Measurements from ENCODE around the gene FAM216B. TPM values are rescaled to one million over a fixed set of nuclear protein-coding genes. Genes with fewer than 3 reads are reported as not detected.

Gene FAM216B
- total RNA-seq, 6 experiments from 2014 or later, result not detected

- TF ChIP-seq CTCF (IDR thresholded peaks at IDR 0.05) (no peak), POLR2A (IDR thresholded peaks at IDR 0.05) (no peak)
- H3K27ac ChIP-seq, result no peak overlapping the region
- no peaks in the 10 kb centered on the region for H3K27me3 ChIP-seq
- no peaks in the 10 kb centered on the region for H3K9me3 ChIP-seq
- no peak for ATAC-seq
- no peaks in the 10 kb centered on the region for H3K36me3 ChIP-seq
- intact Hi-C loops (cut with DNase I), result no loop called here
- no peak for DNase-seq
- WGBS (ENCODE audit: insufficient coverage, low coverage, low lambda C conversion rate, missing lambda C conversion rate), result 51% methylated on average over 2 of the region's 2 CpGs
- no peaks in the 10 kb centered on the region for H3K4me1 ChIP-seq
- no peak overlapping the region for H3K4me3 ChIP-seq
Observed at GRCh38 chr13:42803563-42804204, 22.3 kb downstream of the FAM216B start.

- TF ChIP-seq POLR2A (IDR thresholded peaks at IDR 0.05), result no peak
- TF ChIP-seq CTCF (IDR thresholded peaks at IDR 0.05), result no peak
- no peaks in the 10 kb centered on the region for H3K36me3 ChIP-seq
- no peak for ATAC-seq
- WGBS (ENCODE audit: insufficient coverage, low coverage, low lambda C conversion rate, missing lambda C conversion rate), result 34% methylated on average over 4 of the region's 4 CpGs
- H3K9me3 ChIP-seq, result no peaks in the 10 kb centered on the region
- H3K4me1 ChIP-seq, result no peaks in the 10 kb centered on the region
- DNase-seq, result no peak
- H3K27me3 ChIP-seq, result no peaks in the 10 kb centered on the region
- no peak overlapping the region for H3K4me3 ChIP-seq
- H3K27ac ChIP-seq, result no peak overlapping the region
- intact Hi-C loops (cut with DNase I), result no loop called here
Observed at GRCh38 chr13:42804244-42804874, 23.0 kb downstream of the FAM216B start.

- ATAC-seq, result no peak
- WGBS (ENCODE audit: insufficient coverage, low coverage, low lambda C conversion rate, missing lambda C conversion rate), result 35% methylated on average over 2 of the region's 2 CpGs
- no peak overlapping the region for H3K27ac ChIP-seq
- H3K36me3 ChIP-seq, result no peaks in the 10 kb centered on the region
- no peaks in the 10 kb centered on the region for H3K27me3 ChIP-seq
- no peaks in the 10 kb centered on the region for H3K4me1 ChIP-seq
- DNase-seq, result no peak
- TF ChIP-seq POLR2A (IDR thresholded peaks at IDR 0.05) (no peak), CTCF (IDR thresholded peaks at IDR 0.05) (no peak)
- H3K4me3 ChIP-seq, result no peak overlapping the region
- no peaks in the 10 kb centered on the region for H3K9me3 ChIP-seq
- intact Hi-C loops (cut with DNase I), result no loop called here
Observed at GRCh38 chr13:42807241-42807640, 25.9 kb downstream of the FAM216B start.

- DNase-seq (no peak), ATAC-seq (no peak)
- no peaks in the 10 kb centered on the region for H3K27me3 ChIP-seq
- H3K9me3 ChIP-seq, result no peaks in the 10 kb centered on the region
- intact Hi-C loops (cut with DNase I), result no loop called here
- TF ChIP-seq POLR2A (IDR thresholded peaks at IDR 0.05) (no peak), CTCF (IDR thresholded peaks at IDR 0.05) (no peak)
- H3K4me3 ChIP-seq, result no peak overlapping the region
- H3K36me3 ChIP-seq, result no peaks in the 10 kb centered on the region
- no peaks in the 10 kb centered on the region for H3K4me1 ChIP-seq
- no peak overlapping the region for H3K27ac ChIP-seq
- WGBS (ENCODE audit: insufficient coverage, low coverage, low lambda C conversion rate, missing lambda C conversion rate), result 58% methylated on average over 4 of the region's 4 CpGs
Observed at GRCh38 chr13:42807866-42808265, 26.5 kb downstream of the FAM216B start.
